ENCODE data around the gene GATAD2A. TPM values are rescaled to one million over a fixed set of nuclear protein-coding genes. Genes with fewer than 3 reads are reported as not detected.

The GATAD2A gene
- total and polyA plus RNA-seq, 10 of the 15 experiments (the other 5 are each of a cell fraction or from before 2014, with no cell fraction given), result 2.6 to 173 (median 32.0) TPM

- no peak overlapping the region for H3K4me2 ChIP-seq (ENCODE audit: control insufficient read depth, insufficient read depth)
- ChIA-PET SMC1A (ENCODE audit: uncharacterized antibody, unreplicated experiment) (interaction anchor here (0.9 to 1.2 kb wide), 2 partner anchors 8 to 11 kb away, joined by 3 to 4 read pairs; no protein-coding TSS in a partner anchor), RAD21 (ENCODE audit: unreplicated experiment) (no interaction called here), CTCF (no interaction called here), POLR2A (no interaction called here)
- no peak overlapping the region for H3K4me3 ChIP-seq
- DNase-seq (ENCODE audit: low read depth, low spot score), result no peak
- TF ChIP-seq CEBPB (IDR thresholded peaks at IDR 0.05; ENCODE audit: borderline replicate concordance in 1 of 2, low read depth in 2 of 2, low read length in 2 of 2) (no peak), TBL1XR1 (IDR thresholded peaks at IDR 0.05; ENCODE audit: low read depth, low read length) (no peak)
- intact Hi-C loops (cut with micrococcal nuclease; ENCODE audit: unreplicated experiment) (no loop called here), in situ Hi-C loops (cut with MboI) (no loop called here)
- peaks cover 0 to 21% of the 10 kb centered on the region in 2 experiments; a peak in 3 of 4 replicates for H3K36me3 ChIP-seq (ENCODE audit: control insufficient read depth in 2 of 2, insufficient read depth in 2 of 2, low read length in 1 of 2)
- no peak overlapping the region for H2AFZ ChIP-seq (ENCODE audit: control insufficient read depth, low read depth, low read length)
- WGBS (ENCODE audit: insufficient coverage, insufficient replicate concordance, low lambda C conversion rate, missing lambda C conversion rate), result 78% methylated on average over 3 of the region's 3 CpGs
- no peaks in the 10 kb centered on the region for H3K9me3 ChIP-seq (replicated peaks; ENCODE audit: control insufficient read depth, insufficient read depth, low read length)
- H3K79me2 ChIP-seq (ENCODE audit: control insufficient read depth, insufficient read depth, low read length), result peaks cover 71% of the 10 kb centered on the region
- H4K20me1 ChIP-seq (ENCODE audit: control insufficient read depth, insufficient read depth), result peaks cover 9% of the 10 kb centered on the region
- no peaks in the 10 kb centered on the region for H3K27me3 ChIP-seq (replicated peaks in 1 of 2; ENCODE audit: control insufficient read depth in 2 of 2, insufficient read depth in 2 of 2, low read length in 1 of 2)
- no peak overlapping the region for H3K27ac ChIP-seq (ENCODE audit: control insufficient read depth, insufficient read depth)
- H3K9ac ChIP-seq (ENCODE audit: control insufficient read depth, insufficient read depth, low read length), result no peak overlapping the region
- no TSS peak for BruUV-seq (replicated peaks)
- H3K4me1 ChIP-seq (ENCODE audit: control insufficient read depth, insufficient read depth, low read length), result peaks cover 4% of the 10 kb centered on the region
- no peak for ATAC-seq
- no peak for FAIRE-seq
Observed at GRCh38 chr19:19433666-19434213, 28.3 kb downstream of the GATAD2A start.

- no peak for FAIRE-seq
- in situ Hi-C loops (cut with MboI), result no loop called here
- H3K4me1 ChIP-seq (ENCODE audit: control insufficient read depth, insufficient read depth, low read length), result peaks cover 4% of the 10 kb centered on the region
Observed at GRCh38 chr19:19434483-19435045, 29.1 kb downstream of the GATAD2A start.

More at GRCh38 chr19:19434483-19435045, 29.1 kb downstream of the GATAD2A start:
- H2AFZ ChIP-seq (ENCODE audit: control insufficient read depth, low read depth, low read length), result no peak overlapping the region
- peaks cover 67% of the 10 kb centered on the region for H3K79me2 ChIP-seq (ENCODE audit: control insufficient read depth, insufficient read depth, low read length)
- H3K36me3 ChIP-seq (ENCODE audit: control insufficient read depth in 2 of 2, insufficient read depth in 2 of 2, low read length in 1 of 2), result peaks cover 0 to 19% of the 10 kb centered on the region in 2 experiments
- no TSS peak for BruUV-seq (replicated peaks)
- no peak for ATAC-seq
- ChIA-PET POLR2A (interaction anchor here (0.5 kb wide), 1 partner anchor 19 kb away, joined by 5 read pairs; no protein-coding TSS in a partner anchor), SMC1A (ENCODE audit: uncharacterized antibody, unreplicated experiment) (interaction anchor here (0.8 to 1.2 kb wide), 3 partner anchors 9 to 19 kb away, joined by 3 to 4 read pairs (median 3); no protein-coding TSS in a partner anchor), CTCF (interaction anchor here (0.5 kb wide), 1 partner anchor 41 kb away, joined by 3 read pairs; no protein-coding TSS in a partner anchor), RAD21 (ENCODE audit: unreplicated experiment) (no interaction called here)
- no peak for DNase-seq (ENCODE audit: low read depth, low spot score)
- no peak overlapping the region for H3K27ac ChIP-seq (ENCODE audit: control insufficient read depth, insufficient read depth)
- no peaks in the 10 kb centered on the region for H3K27me3 ChIP-seq (replicated peaks in 1 of 2; ENCODE audit: control insufficient read depth in 2 of 2, insufficient read depth in 2 of 2, low read length in 1 of 2)
- 91% methylated on average over 8 of the region's 8 CpGs for WGBS (ENCODE audit: insufficient coverage, insufficient replicate concordance, low lambda C conversion rate, missing lambda C conversion rate)
- peaks cover 9% of the 10 kb centered on the region for H4K20me1 ChIP-seq (ENCODE audit: control insufficient read depth, insufficient read depth)
- H3K9ac ChIP-seq (ENCODE audit: control insufficient read depth, insufficient read depth, low read length), result no peak overlapping the region
- H3K4me3 ChIP-seq, result no peak overlapping the region
- intact Hi-C loops (cut with micrococcal nuclease; ENCODE audit: unreplicated experiment), result no loop called here
- TF ChIP-seq HDAC6 (IDR thresholded peaks at IDR 0.05; ENCODE audit: unreplicated experiment), result no peak
- TF ChIP-seq IKZF1 (conservative IDR thresholded peaks at IDR 0.05), result no peak
- TF ChIP-seq TAF1 (IDR thresholded peaks at IDR 0.05; ENCODE audit: borderline replicate concordance, low read depth, low read length), result no peak
- no peak for TF ChIP-seq MTA3 (IDR thresholded peaks at IDR 0.05; ENCODE audit: borderline replicate concordance, low read length)
- TF ChIP-seq NFIC (IDR thresholded peaks at IDR 0.05; ENCODE audit: low read depth, low read length), result no peak
- no peak for TF ChIP-seq ATF7 (IDR thresholded peaks at IDR 0.05; ENCODE audit: low read depth)
- TF ChIP-seq ETV6 (conservative IDR thresholded peaks at IDR 0.05 in 1 of 2, IDR thresholded peaks at IDR 0.05 in 1 of 2; ENCODE audit: borderline replicate concordance in 1 of 2, low read depth in 1 of 2), result no peak
- no peak for TF ChIP-seq ASH2L (IDR thresholded peaks at IDR 0.05; ENCODE audit: borderline replicate concordance, low read depth)
- TF ChIP-seq MYC (IDR thresholded peaks at IDR 0.05; ENCODE audit: insufficient read depth, insufficient read length, insufficient replicate concordance, low read length, severe bottlenecking), result no peak
- TF ChIP-seq NFYA (IDR thresholded peaks at IDR 0.05; ENCODE audit: borderline replicate concordance, low read depth, low read length), result no peak
- TF ChIP-seq ZNF384 (IDR thresholded peaks at IDR 0.05; ENCODE audit: borderline replicate concordance, low read depth, low read length), result no peak
- TF ChIP-seq SMAD1 (IDR thresholded peaks at IDR 0.05; ENCODE audit: low read depth, partially characterized antibody), result no peak
- no peak for TF ChIP-seq EZH2 (IDR thresholded peaks at IDR 0.05; ENCODE audit: borderline replicate concordance, control insufficient read depth, low read depth, low read length)
- no peak for TF ChIP-seq YBX1 (IDR thresholded peaks at IDR 0.05)
- TF ChIP-seq DPF2 (IDR thresholded peaks at IDR 0.05), result no peak
- TF ChIP-seq ZBED1 (IDR thresholded peaks at IDR 0.05; ENCODE audit: borderline replicate concordance), result no peak
- no peak for TF ChIP-seq SREBF2 (IDR thresholded peaks at IDR 0.05; ENCODE audit: low read length)
- no peaks in the 10 kb centered on the region for H3K9me3 ChIP-seq (replicated peaks; ENCODE audit: control insufficient read depth, insufficient read depth, low read length)
- H3K4me2 ChIP-seq (ENCODE audit: control insufficient read depth, insufficient read depth), result no peak overlapping the region

Data from GM12878 (cell line).